ENCODE measurements around the gene IL1F10.

The IL1F10 gene

GRCh38 chr2:113060396-113060795 lies 7.4 kb upstream of the IL1F10 start:
- DNase-seq: no peak

GRCh38 chr2:113060796-113061195 lies 7.0 kb upstream of the IL1F10 start:
- no peak for DNase-seq

- no peak for DNase-seq
These were observed 6.5 kb upstream of the IL1F10 start for GRCh38 chr2:113061241-113061640.

GRCh38 chr2:113061896-113062770 lies 5.6 kb upstream of the IL1F10 start:
- no peak for DNase-seq

- DNase-seq: no peak
These were observed 3.5 kb upstream of the IL1F10 start for GRCh38 chr2:113064281-113064680.

GRCh38 chr2:113064898-113065297 lies 2.9 kb upstream of the IL1F10 start:
- DNase-seq: no peak

- DNase-seq: no peak
These were observed 479 bp downstream of the IL1F10 start for GRCh38 chr2:113068249-113068648.

GRCh38 chr2:113068706-113069485 lies 1.1 kb downstream of the IL1F10 start:
- no peak for DNase-seq

GRCh38 chr2:113069676-113070605 lies 2.2 kb downstream of the IL1F10 start:
- DNase-seq: no peak

GRCh38 chr2:113070606-113070975 lies 2.8 kb downstream of the IL1F10 start:
- no peak for DNase-seq

GRCh38 chr2:113072584-113072983 lies 4.8 kb downstream of the IL1F10 start:
- no peak for DNase-seq

GRCh38 chr2:113073325-113073834 lies 5.6 kb downstream of the IL1F10 start:
- no peak for DNase-seq

GRCh38 chr2:113075030-113075429 lies 7.3 kb downstream of the IL1F10 start:
- no peak for DNase-seq

- DNase-seq: no peak
These were observed 7.8 kb downstream of the IL1F10 start for GRCh38 chr2:113075600-113075999.

- DNase-seq: no peak
These were observed 9.3 kb downstream of the IL1F10 start for GRCh38 chr2:113076954-113077669.

- DNase-seq: no peak
These were observed 10.2 kb downstream of the IL1F10 start for GRCh38 chr2:113077921-113078320.

- DNase-seq: no peak
These were observed 10.6 kb downstream of the IL1F10 start for GRCh38 chr2:113078350-113078839.

GRCh38 chr2:113079131-113079530 lies 11.4 kb downstream of the IL1F10 start:
- no peak for DNase-seq

- DNase-seq: no peak
These were observed 12.4 kb downstream of the IL1F10 start for GRCh38 chr2:113080134-113080533.

GRCh38 chr2:113081488-113082210 lies 13.9 kb downstream of the IL1F10 start:
- DNase-seq: no peak

GRCh38 chr2:113083296-113083695 lies 15.5 kb downstream of the IL1F10 start:
- no peak for DNase-seq

All from NCI-H510A treated with DMSO at 0.1 percent for 48 hours (cell line).